GDM1 (cell line): ENCODE measurements around the gene NANP.

Source experiments
- DNase-seq: peaks from one replicate; lab custom pipeline; 2025; lab: John Stamatoyannopoulos, UW

The NANP gene

GRCh38 chr20:25571240-25571639 is 52.6 kb downstream of the NANP start:
- no peak for DNase-seq

DNA sequence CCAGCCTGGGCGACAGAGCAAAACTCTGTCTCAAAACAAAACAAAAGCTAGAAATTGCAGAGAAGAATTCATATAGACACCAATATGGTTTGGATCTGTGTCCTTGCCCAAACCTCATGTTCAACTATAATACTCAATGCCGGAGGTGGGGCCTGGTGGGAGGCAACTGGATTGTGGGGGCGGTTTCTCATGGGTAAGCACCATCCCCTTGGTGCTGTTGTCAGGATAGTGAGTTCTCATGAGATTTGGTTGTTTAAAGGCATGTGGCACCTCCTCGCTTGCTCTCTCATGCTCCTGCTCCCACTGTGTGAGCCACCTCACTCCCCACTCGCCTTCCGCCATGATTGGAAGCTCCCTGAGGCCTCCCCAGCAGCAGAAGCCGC is 53.7 kb downstream of the NANP start:
- DNase-seq, result no peak

GRCh38 chr20:25567286-25567685 is 56.5 kb downstream of the NANP start:
- DNase-seq, result no peak

DNA sequence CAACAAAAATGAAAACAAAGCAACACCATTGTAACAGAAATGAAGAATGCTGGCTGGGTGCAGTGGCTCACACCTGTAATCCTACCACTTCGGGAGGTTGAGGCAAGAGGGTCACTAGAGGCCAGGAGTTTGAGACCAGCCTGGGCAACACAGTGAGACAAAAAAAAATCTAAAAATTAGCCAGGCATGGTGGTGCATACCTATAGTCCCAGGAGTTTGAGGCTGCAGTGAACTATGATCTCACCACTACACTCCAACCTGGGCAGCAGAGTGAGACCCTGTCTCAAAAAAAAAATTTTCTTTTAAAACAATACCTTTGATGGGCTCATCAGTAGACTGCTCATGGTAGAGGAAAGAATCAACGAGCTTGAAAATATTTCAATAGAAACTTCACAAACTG is 57.0 kb downstream of the NANP start:
- no peak for DNase-seq

- no peak for DNase-seq
These were observed 58.1 kb downstream of the NANP start for GRCh38 chr20:25565578-25566157.

DNA sequence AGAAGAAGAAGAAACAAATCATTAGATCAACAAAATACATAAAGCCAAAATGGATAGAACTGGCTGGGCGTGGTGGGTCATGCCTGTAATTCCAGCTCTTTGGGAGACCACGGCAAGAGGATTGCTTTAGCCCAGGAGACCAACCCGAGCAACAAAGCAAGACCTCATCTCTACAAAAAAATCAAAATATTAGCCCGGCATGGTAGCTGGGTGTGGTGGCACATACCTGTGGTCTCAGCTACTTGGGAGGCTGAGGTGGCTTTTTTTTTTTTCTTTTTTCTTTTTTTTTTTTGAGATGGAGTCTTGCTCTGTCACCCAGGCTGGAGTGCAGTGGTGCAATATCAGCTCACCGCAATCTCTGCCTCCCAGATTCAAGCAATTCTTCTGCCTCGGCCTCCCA is 59.9 kb downstream of the NANP start:
- DNase-seq, result no peak

DNA sequence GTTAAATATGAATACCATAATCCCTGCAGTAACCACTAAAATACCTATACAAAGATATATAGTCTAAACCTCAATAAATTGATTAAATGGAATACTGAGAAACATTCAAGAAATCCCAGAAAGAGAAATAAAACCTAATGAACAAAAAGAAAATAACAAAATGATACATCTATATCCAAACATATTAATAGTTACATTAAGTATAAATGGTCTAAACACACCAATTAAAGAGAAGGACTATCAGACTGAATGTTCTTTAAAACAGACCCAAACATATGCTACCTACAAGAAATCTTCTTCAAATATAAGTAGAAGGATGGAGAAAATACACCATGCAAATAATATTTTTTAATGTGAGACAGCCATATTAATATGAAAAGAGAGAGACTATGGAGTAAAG is 60.5 kb downstream of the NANP start:
- no peak for DNase-seq
